CD4-positive, alpha-beta T cell treated with Interferon alpha-2 for 1 hour (primary cell): ENCODE results near the gene SPDYE16.
"Not testable (repeated sequence)": the region's sequence is repeated elsewhere in the genome, so short reads cannot be mapped to it uniquely, and the experiment has no call there.

Experiments
- DNase-seq, 2 donors: peaks; one replicate each; pipeline ENCODE4 v3.0.0-alpha.2; 2020 to 2022

The SPDYE16 gene

GRCh38 chr7:76549025-76549854 is 6.1 kb upstream of the SPDYE16 start:
- DNase-seq: peak; percentile 88 to 90

- DNase-seq: not testable (repeated sequence)
Observed at GRCh38 chr7:76531643-76532042, 11.5 kb downstream of the SPDYE16 start.

- not testable (repeated sequence) for DNase-seq
Observed at GRCh38 chr7:76526183-76526582, 16.9 kb downstream of the SPDYE16 start.

GRCh38 chr7:76516932-76517331 is 26.2 kb downstream of the SPDYE16 start:
- not testable (repeated sequence) for DNase-seq

GRCh38 chr7:76515999-76516443 is 27.1 kb downstream of the SPDYE16 start:
- DNase-seq: peak in 1 of 2 donors; percentile 39

GRCh38 chr7:76514926-76515771 is 27.9 kb downstream of the SPDYE16 start:
- DNase-seq: no peak

GRCh38 chr7:76513817-76514799 is 29.0 kb downstream of the SPDYE16 start:
- DNase-seq: no peak

GRCh38 chr7:76512941-76513816 is 29.9 kb downstream of the SPDYE16 start:
- DNase-seq: no peak

- not testable (repeated sequence) for DNase-seq
Observed at GRCh38 chr7:76511911-76512885, 30.9 kb downstream of the SPDYE16 start.

- not testable (repeated sequence) for DNase-seq
Observed at GRCh38 chr7:76511200-76511910, 31.7 kb downstream of the SPDYE16 start.

- no peak for DNase-seq
Observed at GRCh38 chr7:76509931-76510877, 32.9 kb downstream of the SPDYE16 start, which contains the start of gene UPK3B. UPK3B (plus strand) TSS chr7:76510552; CDS start chr7:76510653, 101 bp downstream.

GRCh38 chr7:76507723-76508406 is 35.2 kb downstream of the SPDYE16 start:
- peak; percentile 28 to 70 for DNase-seq

GRCh38 chr7:76506643-76507042 is 36.5 kb downstream of the SPDYE16 start:
- not testable (repeated sequence) for DNase-seq

- no peak for DNase-seq
Observed at GRCh38 chr7:76506081-76506440, 37.0 kb downstream of the SPDYE16 start.

- DNase-seq: no peak
Observed at GRCh38 chr7:76505168-76506080, 37.7 kb downstream of the SPDYE16 start.
